Right renal pelvis (tissue), 4 donors: ENCODE results near the gene NEDD4L. TPM values are rescaled to one million over a fixed set of nuclear protein-coding genes. Genes with fewer than 3 reads are reported as not detected.

Experiments
- DNase-seq, 4 donors: peaks; one replicate each; pipeline ENCODE4 v3.0.0-alpha.2; 2013; ENCODE audit warnings: low read depth in 4 of 4, low spot score in 3 of 4, missing footprints in 1 of 4
- polyA plus RNA-seq, 4 donors: library from polyadenylated mRNA; unstranded; fragments of 120-200 nt; gene quantifications; one replicate each; pipeline ENCODE4 v1.2.1, GENCODE V29; 2013; ENCODE audit not compliant: insufficient read length in 4 of 4

NEDD4L gene
- polyA plus RNA-seq, 4 donors, result 108 to 168 (median 130) TPM

GRCh38 chr18:58223717-58224424, 179.8 kb downstream of the NEDD4L start:
- DNase-seq, result no peak

GRCh38 chr18:58224425-58224750, 180.4 kb downstream of the NEDD4L start:
- no peak for DNase-seq

- DNase-seq, result no peak
Observed at GRCh38 chr18:58225101-58225500, 181.1 kb downstream of the NEDD4L start.

GRCh38 chr18:58226429-58226828, 182.4 kb downstream of the NEDD4L start:
- DNase-seq, result no peak

- DNase-seq, result no peak
Observed at GRCh38 chr18:58227361-58227930, 183.4 kb downstream of the NEDD4L start.

- DNase-seq, result no peak
Observed at GRCh38 chr18:58228176-58228575, 184.2 kb downstream of the NEDD4L start.

- DNase-seq, result no peak
Observed at GRCh38 chr18:58228762-58229161, 184.7 kb downstream of the NEDD4L start.

- no peak for DNase-seq
Observed at GRCh38 chr18:58229162-58229561, 185.1 kb downstream of the NEDD4L start.

- DNase-seq, result no peak
Observed at GRCh38 chr18:58230438-58231179, 186.6 kb downstream of the NEDD4L start.

GRCh38 chr18:58231930-58232329, 187.9 kb downstream of the NEDD4L start:
- no peak for DNase-seq

GRCh38 chr18:58232668-58233067, 188.6 kb downstream of the NEDD4L start:
- no peak for DNase-seq

- DNase-seq, result no peak
Observed at GRCh38 chr18:58234359-58234741, 190.3 kb downstream of the NEDD4L start.

GRCh38 chr18:58235001-58235436, 191.0 kb downstream of the NEDD4L start:
- DNase-seq, result no peak

GRCh38 chr18:58239879-58240278, 195.9 kb downstream of the NEDD4L start:
- no peak for DNase-seq

GRCh38 chr18:58241026-58241679, 197.1 kb downstream of the NEDD4L start:
- no peak for DNase-seq

- no peak for DNase-seq
Observed at GRCh38 chr18:58241877-58242276, 197.9 kb downstream of the NEDD4L start.

- no peak for DNase-seq
Observed at GRCh38 chr18:58242435-58242834, 198.4 kb downstream of the NEDD4L start.

GRCh38 chr18:58242968-58243367, 198.9 kb downstream of the NEDD4L start:
- DNase-seq, result no peak

- no peak for DNase-seq
Observed at GRCh38 chr18:58243401-58243800, 199.4 kb downstream of the NEDD4L start.

- DNase-seq, result no peak
Observed at GRCh38 chr18:58247363-58247834, 203.4 kb downstream of the NEDD4L start.

- DNase-seq, result no peak
Observed at GRCh38 chr18:58249712-58250111, 205.7 kb downstream of the NEDD4L start.
